Measurements from ENCODE around the gene TLR2.

- TF ChIP-seq CTCF (IDR thresholded peaks at IDR 0.05) (no peak), POLR2A (IDR thresholded peaks at IDR 0.05) (no peak)
These were observed 22.2 kb upstream of the TLR2 start for GRCh38 chr4:153661908-153662307.

Measured in vagina (tissue), 2 donors.